Stimulated activated CD4-positive, alpha-beta T cell treated with anti-CD3 and anti-CD28 coated beads, TNF-alpha, amount 100 ng/mL, for 4 hours (primary cell): ENCODE results near the gene AP2M1.
"Not testable (repeated sequence)": the region's sequence is repeated elsewhere in the genome, so short reads cannot be mapped to it uniquely, and the experiment has no call there.

Source experiments
- DNase-seq, 3 experiments: peaks; one replicate each; pipeline ENCODE4 v3.0.0-alpha.2; 2020; ENCODE audit warnings: low read depth in 3 of 3

AP2M1 gene

DNA sequence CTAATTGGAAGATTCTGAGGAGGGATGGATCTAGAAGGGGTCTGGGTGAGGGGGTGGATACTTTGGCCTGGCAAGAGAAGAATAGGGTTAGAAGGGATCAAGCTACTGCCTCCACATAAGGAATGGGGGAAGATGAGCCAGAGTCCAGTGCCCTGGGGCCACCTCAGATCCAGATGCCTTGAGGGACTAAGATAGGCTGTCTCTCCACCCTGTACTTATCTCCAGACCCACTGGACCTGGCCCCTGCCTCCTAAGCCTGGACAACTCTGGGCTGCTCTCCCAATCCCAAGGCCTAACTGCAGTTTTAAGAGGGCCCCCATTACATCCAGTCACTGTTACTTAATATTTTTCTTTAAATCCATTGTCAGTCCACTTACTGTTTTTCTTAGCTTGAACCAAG is 17.4 kb upstream of the AP2M1 start:
- DNase-seq, result no peak

DNA sequence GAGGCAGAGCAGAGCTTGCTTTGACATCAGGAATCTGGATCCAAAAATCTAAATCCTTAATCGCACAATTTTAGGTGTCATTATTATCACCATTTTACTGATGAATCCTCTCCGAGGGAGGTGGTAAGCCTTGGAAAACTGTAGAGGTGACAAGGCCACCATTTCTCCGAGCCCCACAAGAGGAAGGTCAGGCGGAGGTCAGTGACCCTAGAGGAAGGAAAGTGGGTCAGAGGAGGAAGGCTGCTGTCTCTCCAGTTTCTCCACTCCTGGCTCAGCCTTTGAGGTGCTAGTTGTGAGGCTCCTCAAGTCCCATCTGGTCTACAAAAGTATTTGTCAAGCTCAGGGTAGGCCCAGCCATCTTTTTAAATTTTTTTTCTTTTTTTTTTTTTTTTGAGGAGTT is 16.3 kb upstream of the AP2M1 start:
- no peak for DNase-seq

DNA sequence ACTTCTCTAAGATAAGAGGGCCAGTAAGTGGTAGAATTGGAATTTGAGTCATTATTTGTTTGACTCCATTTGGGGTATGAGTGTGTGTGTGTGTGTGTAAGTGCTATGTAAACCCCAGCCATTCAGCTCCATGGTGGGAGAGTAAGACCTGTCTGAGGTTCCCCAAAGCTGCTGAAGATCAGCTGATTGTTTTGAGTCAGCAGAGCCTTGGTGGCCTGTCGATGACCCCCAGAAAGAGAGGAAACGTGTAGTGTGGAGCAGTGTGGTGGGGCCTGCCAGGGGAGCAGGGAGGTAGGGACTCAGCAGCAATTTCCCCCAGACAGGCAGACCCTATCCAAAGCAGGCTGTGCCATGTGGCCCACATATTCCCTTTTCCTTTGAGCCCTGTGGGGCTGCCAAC is 14.2 kb upstream of the AP2M1 start:
- DNase-seq, result no peak

DNA sequence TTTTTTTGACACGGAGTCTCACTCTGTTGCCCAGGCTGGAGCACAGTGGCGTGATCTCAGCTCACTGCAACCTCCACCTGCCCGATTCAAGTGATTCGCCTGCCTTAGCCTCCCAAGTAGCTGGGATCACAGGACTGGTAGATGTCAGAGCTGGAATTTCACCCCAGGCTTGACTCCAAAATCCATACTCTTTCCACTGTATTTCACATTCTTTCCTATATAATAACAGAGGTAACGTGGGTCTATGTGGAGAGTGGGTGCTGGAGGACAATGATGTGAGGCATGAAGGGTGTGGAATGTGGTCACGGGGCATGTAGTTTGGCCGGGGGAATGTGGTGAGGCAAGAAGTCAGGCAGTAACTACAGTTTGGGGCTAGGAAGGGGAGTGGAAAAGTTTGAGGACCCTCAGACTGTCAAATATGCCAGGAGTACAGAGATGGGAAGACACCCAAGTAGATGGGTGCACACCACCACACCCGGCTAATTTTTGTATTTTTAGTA is 12.0 kb upstream of the AP2M1 start:
- DNase-seq, result not testable (repeated sequence)

DNA sequence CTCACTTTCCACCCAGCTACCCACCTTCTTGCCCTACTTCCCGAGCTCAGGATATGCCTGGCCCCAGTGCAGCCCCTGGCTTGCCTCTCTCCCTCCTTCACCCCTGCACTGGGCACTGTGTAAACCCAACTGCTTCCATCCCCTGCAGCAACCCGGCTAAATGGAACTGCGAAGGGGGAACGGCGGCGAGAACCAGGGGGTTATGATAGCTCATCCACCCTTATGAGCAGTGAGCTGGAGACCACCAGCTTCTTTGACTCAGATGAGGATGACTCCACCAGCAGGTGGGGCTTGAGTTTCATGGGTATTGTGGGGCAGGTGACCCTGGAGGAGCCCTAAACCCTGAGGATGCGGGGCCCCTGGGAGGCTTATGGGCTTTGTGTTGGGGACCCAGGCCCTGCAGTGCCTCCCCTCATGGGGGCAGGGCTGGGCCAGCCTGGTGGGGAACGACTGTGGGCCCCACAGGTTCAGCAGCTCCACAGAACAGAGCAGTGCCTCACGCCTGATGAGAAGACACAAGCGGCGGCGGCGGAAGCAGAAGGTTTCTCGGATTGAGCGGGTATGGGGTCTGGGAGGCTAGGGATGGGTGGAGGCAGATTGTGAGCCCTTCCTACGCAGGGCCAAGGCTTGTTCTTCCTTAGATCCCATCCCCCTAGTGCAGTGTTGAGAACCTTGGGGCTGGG is 9.9 kb upstream of the AP2M1 start:
- DNase-seq, result no peak

DNA sequence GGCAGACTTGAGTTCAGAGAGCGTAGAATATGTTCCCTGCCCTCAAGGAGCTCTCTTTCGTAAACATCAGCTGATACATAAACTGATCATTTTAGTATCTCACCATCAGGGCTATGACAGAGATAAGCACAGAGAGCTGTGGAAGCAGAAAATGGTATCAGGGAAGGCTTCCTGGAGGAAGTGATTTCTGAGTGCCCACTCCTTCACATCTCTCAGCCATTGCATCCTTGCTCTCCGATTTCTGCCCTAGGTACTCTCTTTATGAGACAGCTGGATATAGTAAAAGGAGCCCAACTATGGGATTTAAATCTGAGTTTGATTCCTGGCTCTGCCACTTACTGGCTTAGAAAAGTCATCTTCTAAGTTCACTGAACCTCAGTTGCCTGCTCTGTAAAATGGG is 9.1 kb upstream of the AP2M1 start:
- no peak for DNase-seq

DNA sequence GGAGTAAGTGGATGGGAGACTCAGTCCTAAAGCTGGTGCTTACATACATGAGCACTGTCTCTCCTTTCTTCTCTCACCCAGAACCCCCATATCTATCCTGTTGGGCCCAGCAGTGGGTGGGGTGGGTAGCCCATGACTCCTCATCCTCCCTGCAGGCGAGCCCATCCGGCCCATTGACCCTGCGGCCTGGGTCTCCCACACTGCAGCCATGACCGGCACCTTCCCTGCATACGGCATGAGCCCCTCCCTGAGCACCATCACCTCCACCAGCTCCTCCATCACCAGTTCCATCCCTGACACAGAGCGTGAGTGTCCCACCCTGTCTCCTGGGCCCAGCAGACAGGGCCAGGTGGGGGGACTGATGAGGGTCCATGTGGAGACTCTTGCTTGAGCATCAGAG is 8.0 kb upstream of the AP2M1 start:
- no peak for DNase-seq

DNA sequence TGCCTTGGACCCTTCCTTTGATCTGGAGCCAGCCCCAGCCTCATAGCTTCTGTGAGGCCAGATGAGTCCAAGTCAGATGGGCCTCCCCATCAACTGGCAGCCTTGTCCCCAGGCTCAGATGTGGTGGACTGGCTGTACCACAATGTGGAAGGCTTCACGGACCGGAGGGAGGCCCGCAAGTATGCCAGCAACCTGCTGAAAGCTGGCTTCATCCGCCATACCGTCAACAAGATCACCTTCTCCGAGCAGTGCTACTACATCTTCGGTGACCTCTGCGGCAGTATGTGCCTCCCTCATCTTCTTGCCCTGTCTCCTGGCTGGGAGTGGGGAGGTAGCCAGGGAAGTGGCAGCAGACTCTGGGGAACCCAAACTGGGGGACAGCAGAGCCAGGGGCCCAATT is 6.9 kb upstream of the AP2M1 start:
- no peak for DNase-seq

DNA sequence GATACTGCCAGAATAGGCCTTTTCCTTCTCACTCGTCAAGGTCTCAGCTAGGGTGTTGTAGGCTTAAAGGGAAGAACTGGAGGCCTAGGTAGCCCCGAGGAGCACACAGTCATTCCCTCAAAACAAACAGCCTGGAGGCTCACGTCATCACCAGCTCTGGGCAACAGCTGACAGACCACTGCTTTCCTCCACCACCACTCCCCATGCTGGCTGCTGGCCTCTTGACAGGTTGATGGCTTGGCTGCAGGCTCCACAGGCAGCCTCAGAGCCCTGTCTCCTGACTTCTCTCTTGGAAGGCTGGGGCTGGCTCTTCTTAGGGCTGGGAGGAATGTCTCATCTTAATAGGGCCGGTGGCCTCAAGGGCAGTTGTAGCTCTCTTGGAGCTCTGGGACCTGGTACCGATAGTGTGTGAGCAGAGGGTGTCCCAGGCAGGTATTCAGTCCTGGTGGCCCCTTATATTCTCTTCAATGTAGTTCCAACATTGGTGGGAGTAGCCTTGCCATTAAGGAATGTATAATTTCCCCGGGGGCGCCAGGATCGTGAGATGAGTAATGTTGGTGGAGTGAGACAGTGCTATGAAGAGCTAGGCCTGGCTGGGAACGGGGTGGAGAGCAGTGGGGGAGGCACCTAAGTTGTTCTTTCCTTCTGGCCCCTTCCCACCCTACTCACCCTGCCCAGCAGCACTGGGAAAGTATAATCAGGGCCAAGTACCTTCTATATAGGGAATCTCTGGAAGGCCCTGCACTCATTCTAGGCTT is 6.1 kb upstream of the AP2M1 start:
- DNase-seq, result no peak

DNA sequence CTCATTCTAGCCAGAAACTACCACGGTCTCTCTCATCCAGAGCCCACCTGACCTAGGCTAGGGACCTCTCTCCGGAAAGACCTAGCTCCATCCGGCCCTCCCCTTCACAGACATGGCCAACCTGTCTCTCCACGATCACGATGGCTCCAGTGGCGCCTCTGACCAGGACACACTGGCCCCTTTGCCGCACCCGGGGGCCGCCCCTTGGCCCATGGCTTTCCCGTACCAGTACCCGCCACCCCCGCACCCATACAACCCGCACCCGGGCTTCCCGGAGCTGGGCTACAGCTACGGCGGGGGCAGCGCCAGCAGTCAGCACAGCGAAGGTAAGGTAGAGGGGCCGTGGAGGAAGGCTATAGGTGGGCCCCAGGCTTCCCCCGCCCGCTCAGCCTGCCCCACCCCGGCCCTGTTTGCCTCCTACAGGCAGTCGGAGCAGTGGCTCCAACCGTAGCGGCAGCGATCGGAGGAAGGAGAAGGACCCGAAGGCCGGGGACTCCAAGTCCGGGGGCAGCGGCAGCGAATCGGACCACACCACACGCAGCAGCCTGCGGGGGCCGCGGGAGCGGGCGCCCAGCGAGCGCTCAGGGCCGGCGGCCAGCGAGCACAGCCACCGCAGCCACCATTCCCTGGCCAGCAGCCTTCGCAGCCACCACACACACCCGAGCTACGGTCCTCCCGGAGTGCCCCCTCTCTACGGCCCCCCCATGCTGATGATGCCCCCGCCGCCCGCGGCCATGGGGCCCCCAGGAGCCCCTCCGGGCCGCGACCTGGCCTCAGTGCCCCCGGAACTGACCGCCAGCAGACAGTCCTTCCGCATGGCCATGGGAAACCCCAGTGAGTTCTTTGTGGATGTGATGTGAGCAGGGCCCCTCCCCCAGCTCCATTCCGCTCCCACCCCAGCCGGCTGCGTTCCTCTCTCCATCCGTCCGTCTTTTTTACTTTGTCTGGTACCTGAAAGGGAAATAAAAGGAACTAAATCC is 4.5 kb upstream of the AP2M1 start:
- DNase-seq, result no peak

DNA sequence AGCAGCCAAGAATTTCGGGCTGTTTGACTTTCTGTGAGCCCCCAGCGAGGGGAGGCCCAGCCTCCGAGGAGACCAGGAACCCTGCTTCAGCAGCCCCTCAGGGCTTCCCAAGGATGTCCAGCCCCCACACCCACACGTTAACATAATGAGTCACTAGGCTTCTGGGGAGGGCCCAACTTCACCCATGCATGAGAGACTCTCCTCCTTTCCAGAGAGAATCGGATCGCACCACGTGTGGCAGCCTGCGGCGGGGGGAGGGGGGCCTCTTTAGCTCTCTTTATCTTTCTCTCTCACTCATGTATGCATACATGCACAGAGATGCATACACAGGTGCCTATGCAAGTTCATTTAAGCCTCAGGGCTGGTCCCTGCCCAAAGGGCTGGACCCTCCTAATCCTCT is 3.1 kb upstream of the AP2M1 start:
- no peak for DNase-seq

DNA sequence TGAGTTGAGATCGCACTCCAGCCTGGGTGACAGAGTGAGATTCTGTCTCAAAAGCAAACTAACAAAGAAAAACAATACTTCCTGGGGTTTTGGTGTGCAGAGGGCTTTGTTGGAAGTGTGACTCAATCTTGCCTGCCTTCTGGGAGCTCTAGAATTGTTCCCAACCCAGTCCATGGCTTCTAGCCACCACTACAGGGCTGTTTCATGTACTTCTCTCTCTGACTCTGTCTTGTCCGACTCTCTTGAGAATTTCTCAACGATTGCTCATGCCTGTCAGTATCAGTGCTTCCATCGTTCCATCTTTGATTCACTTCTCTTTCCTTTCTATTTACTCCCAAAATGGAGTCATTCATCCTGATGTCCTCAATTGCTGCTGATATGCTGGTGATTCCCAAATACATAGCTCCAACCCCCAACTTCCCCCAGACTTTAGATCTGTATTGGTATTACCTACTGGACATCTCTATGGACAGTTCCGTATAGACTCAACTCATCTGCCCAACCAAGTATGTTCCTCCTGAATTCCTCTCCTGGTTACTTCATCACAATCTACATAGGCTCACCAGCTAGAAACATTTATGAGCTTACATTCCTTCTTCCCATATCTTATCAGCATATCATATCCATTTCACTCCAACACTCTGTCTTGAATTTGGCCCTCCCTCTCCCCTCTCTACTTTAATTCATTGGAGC is 1.8 kb upstream of the AP2M1 start:
- no peak for DNase-seq

DNA sequence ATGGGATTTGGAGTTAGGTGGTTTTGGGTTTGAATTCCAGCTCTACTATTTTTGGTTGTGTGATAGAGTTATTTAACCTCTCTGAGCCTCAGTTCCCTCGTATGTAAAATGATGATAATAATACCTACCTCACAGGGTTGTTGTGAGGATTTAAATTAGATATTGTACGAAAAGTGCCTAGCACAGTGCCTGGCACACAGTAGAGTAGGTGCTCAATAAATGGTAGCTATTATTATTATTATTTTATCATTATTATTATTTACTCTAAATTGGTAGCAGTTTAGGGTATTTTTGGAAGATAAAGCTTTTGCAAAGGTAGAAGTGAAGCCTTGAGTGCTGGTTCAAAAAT is 1.3 kb upstream of the AP2M1 start:
- no peak for DNase-seq

DNA sequence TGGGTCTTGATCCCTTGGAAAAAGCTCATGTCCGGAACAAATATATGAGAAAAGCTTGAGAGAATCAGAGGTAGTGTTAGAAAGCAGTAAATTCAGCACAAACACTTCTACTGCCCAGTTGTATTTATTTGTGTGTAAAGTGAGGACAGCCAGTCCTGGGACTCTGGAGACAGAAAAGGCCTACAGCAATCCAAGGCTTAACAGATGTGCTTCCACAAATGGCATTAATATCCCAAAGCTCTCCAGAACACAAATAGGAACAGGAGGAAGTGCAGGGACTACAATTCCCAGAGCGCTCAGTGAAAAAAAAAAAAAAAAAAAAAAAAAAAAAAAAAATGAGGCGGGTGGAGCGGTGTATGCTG is 390 bp upstream of the AP2M1 start:
- DNase-seq, result no peak

DNA sequence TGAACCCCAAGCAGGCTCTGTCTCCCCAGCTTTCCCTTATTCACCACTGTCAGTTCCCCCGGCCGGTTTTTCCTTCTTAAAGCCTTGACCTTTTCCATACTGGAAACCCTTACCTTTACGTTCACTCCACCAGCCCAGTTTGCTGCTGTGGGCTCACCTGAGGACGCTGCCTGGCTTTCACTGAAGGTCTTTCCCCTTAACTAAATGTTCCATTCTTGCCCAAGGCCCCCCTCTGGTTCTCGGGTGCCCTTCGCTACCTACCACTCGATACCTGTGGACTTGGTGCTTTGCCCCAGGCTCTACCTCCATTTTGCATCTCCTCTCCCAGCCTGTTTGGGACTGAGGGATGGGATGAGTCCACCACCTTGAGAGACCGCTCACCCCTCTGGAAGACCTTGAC is 851 bp downstream of the AP2M1 start:
- no peak for DNase-seq

DNA sequence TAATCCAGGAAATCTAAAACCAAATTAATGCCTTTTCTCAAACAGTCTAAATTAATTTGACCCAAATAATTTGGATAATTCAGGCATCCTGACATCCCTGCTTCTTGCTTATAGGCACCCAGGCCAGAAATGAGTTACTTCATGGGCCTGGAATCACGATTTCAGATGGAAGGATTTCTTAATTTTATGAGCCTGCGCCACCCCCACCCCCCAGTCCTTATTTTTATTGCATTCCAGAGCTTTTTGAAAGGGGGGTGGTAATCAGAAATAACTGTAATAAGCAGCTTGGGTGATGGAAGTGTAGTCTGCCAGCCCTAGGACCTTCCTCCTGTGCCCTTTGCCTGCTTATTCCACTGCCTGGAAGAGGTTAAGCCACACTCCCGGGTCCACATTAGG is 1.3 kb downstream of the AP2M1 start:
- DNase-seq, result no peak

DNA sequence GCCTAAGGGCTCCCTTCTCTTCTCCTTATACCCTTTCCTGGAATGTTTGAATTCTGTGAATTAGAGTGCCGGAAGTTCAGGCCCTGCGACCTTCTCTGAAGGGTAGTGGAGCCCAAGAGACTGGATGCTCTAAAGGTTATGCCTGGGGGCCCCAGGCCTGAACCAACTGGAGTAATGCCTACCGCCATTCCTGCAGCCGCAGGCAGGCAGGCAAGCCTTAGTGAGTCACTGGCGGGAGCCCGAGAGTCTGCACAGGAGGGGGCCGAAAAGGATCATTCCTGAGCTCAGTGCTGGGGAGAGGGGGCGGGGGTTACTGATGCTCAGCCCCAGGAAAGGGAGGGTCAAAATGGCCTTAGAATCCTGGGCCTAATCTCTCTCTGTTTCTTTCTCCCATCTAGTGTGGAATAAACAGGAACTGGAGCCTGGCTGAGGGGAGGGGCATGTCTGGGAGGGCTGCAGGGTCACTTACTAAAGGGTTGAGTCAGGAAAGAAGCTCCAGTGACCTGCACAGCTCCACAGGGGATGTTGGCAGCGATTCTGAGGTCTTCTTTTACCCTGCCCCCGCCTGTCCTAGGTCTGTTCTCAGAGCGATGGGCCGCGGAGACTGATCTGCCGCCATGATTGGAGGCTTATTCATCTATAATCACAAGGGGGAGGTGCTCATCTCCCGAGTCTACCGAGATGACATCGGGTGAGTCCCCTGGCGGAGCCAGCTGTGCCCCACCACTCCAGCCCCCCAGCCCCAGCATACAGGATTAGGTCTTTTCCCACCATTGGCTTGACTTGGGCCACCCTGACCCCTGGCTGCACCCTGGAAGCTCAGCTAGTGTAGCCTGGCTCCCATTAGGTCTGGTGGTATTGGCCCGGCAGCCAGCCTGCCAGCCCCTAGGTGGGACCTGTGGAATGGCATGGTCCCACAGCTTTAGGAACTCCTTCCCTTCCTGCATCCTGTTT is 2.0 kb downstream of the AP2M1 start:
- DNase-seq, result no peak

DNA sequence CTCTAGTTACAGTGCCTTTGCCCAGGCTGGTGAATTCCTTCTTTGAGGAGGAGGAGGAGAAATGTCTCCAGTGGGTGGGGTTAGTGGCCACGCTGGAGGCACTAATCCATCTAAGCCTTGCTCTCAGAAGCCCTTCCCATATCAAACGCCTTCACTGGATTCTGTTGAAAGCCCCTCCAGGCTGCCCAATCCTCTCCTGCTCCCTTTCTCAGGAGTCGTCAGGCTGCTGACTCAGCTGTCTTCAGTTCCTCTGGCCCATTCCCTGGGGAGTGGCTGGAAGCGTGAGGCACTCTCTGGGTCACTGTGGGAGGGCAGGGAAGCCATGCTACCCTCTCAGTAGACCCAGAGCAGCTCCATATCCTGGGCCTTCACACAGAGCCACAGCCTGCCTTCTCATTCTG is 2.7 kb downstream of the AP2M1 start:
- no peak for DNase-seq

DNA sequence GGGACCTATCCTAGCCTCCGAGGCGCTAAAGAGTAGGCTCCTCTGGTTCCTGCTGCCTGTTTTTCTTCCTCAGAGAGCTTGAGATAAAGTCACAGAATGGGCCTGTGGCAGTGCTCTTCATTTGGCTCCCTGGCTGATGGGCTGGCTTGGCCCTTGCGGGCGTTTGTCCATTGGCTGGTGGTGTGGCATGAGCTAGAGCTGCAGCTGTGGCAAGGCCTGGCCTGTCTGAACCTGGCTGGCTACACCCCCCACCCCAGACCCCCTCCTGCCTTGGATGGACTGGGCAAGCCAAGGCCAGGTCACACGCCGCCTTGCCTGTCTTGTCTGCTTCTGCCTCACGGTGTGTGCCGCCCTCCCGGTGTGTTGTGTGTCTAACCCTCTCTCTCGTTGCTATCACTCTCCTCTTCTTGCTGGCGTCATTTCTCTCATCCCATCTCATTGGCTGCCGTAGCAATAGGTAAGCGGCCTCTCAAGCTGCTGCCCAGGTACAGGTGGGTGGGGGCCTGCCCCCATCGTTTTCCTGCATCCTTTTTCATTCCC is 3.2 kb downstream of the AP2M1 start:
- no peak for DNase-seq

DNA sequence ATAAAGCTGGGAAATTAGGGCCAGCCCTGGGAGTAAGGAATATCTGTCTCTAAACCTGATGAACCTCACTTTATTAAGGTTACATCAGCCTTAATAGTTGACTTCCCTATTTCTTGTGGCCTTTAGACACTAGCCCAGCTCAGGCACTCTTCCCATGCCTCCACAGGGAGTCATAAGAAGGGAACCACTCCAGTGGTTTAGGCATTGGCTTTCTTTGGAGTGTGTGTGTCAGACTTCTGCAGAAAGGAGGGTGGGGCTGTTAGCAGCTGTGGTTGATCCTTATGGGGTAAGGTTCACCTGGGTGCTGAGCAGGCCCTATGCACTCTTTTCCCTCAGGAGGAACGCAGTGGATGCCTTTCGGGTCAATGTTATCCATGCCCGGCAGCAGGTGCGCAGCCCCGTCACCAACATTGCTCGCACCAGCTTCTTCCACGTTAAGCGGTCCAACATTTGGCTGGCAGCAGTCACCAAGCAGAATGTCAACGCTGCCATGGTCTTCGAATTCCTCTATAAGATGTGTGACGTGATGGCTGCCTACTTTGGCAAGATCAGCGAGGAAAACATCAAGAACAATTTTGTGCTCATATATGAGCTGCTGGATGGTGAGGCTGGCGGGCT is 4.0 kb downstream of the AP2M1 start:
- DNase-seq, result no peak
